ENCODE results near the gene UNC5A. TPM values are rescaled to one million over a fixed set of nuclear protein-coding genes. Genes with fewer than 3 reads are reported as not detected.

UNC5A gene
- total RNA-seq, 1 donor from 2014 or later: not detected

- Histone ChIP-seq H3K9me3 (no peaks in the 10 kb centered on the region), H3K4me1 (no peaks in the 10 kb centered on the region), H3K27ac (no peak overlapping the region), H3K27me3 (no peaks in the 10 kb centered on the region), H3K4me3 (no peak overlapping the region), H3K36me3 (no peaks in the 10 kb centered on the region)
- intact Hi-C loops (cut with DNase I): no loop called here
- TF ChIP-seq POLR2A (IDR thresholded peaks at IDR 0.05) (no peak), POLR2AphosphoS5 (IDR thresholded peaks at IDR 0.05; ENCODE audit: insufficient read depth in 1 of 2, low read depth in 1 of 2) (no peak), CTCF (IDR thresholded peaks at IDR 0.05) (no peak)
- DNase-seq (ENCODE audit: extremely low spot score in 2 of 2): no peak
Observed at GRCh38 chr5:176873541-176874172, 63.3 kb downstream of the UNC5A start.

- Histone ChIP-seq H3K4me3 (no peak overlapping the region), H3K36me3 (no peaks in the 10 kb centered on the region), H3K4me1 (no peaks in the 10 kb centered on the region), H3K27ac (no peak overlapping the region), H3K27me3 (no peaks in the 10 kb centered on the region), H3K9me3 (no peaks in the 10 kb centered on the region)
- intact Hi-C loops (cut with DNase I): no loop called here
- TF ChIP-seq POLR2AphosphoS5 (IDR thresholded peaks at IDR 0.05; ENCODE audit: insufficient read depth in 1 of 2, low read depth in 1 of 2) (no peak), CTCF (IDR thresholded peaks at IDR 0.05) (no peak), POLR2A (IDR thresholded peaks at IDR 0.05) (no peak)
- DNase-seq (ENCODE audit: extremely low spot score in 2 of 2): no peak
Observed at GRCh38 chr5:176874198-176874780, 63.9 kb downstream of the UNC5A start.

GRCh38 chr5:176875014-176875550 lies 64.7 kb downstream of the UNC5A start:
- no peaks in the 10 kb centered on the region for H3K4me1 ChIP-seq
- no peak for DNase-seq (ENCODE audit: extremely low spot score in 2 of 2)
- TF ChIP-seq POLR2AphosphoS5 (IDR thresholded peaks at IDR 0.05; ENCODE audit: insufficient read depth in 1 of 2, low read depth in 1 of 2) (no peak), CTCF (IDR thresholded peaks at IDR 0.05) (no peak), POLR2A (IDR thresholded peaks at IDR 0.05) (no peak)
- no peaks in the 10 kb centered on the region for H3K9me3 ChIP-seq
- H3K36me3 ChIP-seq: no peaks in the 10 kb centered on the region
- H3K4me3 ChIP-seq: no peak overlapping the region
- H3K27me3 ChIP-seq: no peaks in the 10 kb centered on the region
- intact Hi-C loops (cut with DNase I): no loop called here
- no peak overlapping the region for H3K27ac ChIP-seq

GRCh38 chr5:176875783-176876505 lies 65.6 kb downstream of the UNC5A start:
- Histone ChIP-seq H3K27ac (no peak overlapping the region), H3K9me3 (no peaks in the 10 kb centered on the region), H3K4me1 (no peaks in the 10 kb centered on the region), H3K36me3 (no peaks in the 10 kb centered on the region), H3K27me3 (no peaks in the 10 kb centered on the region), H3K4me3 (no peak overlapping the region)
- intact Hi-C loops (cut with DNase I): no loop called here
- no peak for TF ChIP-seq POLR2AphosphoS5 (IDR thresholded peaks at IDR 0.05; ENCODE audit: insufficient read depth in 1 of 2, low read depth in 1 of 2)
- no peak for TF ChIP-seq POLR2A (IDR thresholded peaks at IDR 0.05)
- TF ChIP-seq CTCF (IDR thresholded peaks at IDR 0.05): no peak
- DNase-seq (ENCODE audit: extremely low spot score in 2 of 2): no peak
